ENCODE results near the gene WWP2. TPM values are rescaled to one million over a fixed set of nuclear protein-coding genes. Genes with fewer than 3 reads are reported as not detected.
A peak's percentile ranks its signal among the peaks of the same experiment; 100 is the strongest.
"Not testable (repeated sequence)": the region's sequence is repeated elsewhere in the genome, so short reads cannot be mapped to it uniquely, and the experiment has no call there.

The WWP2 gene
- 25.7 TPM for total RNA-seq

- no peak for FAIRE-seq
- DNase-seq (ENCODE audit: low spot score in 2 of 2) = peak; percentile 79 to 89
Measured at GRCh38 chr16:69761983-69762813, at the start of gene WWP2. Gene WWP2, plus strand, starts transcription at chr16:69762332. Its CDS starts 24,679 bp downstream, at chr16:69787011.

GRCh38 chr16:69712914-69713581, 49.1 kb upstream of the WWP2 start:
- FAIRE-seq = no peak
- DNase-seq (ENCODE audit: low spot score in 2 of 2) = no peak

GRCh38 chr16:69717066-69717465, 45.1 kb upstream of the WWP2 start:
- FAIRE-seq = no peak

GRCh38 chr16:69718111-69718764, 43.9 kb upstream of the WWP2 start:
- FAIRE-seq = no peak

More at GRCh38 chr16:69717066-69717465, 45.1 kb upstream of the WWP2 start:
- DNase-seq (ENCODE audit: low spot score in 2 of 2) = no peak

GRCh38 chr16:69720822-69721430, 41.2 kb upstream of the WWP2 start:
- FAIRE-seq = no peak
- DNase-seq (ENCODE audit: low spot score in 2 of 2) = no peak

More at GRCh38 chr16:69718111-69718764, 43.9 kb upstream of the WWP2 start:
- no peak for DNase-seq (ENCODE audit: low spot score in 2 of 2)

GRCh38 chr16:69721441-69721957, 40.6 kb upstream of the WWP2 start:
- FAIRE-seq (no peak), DNase-seq (ENCODE audit: low spot score in 2 of 2) (no peak)

DNA sequence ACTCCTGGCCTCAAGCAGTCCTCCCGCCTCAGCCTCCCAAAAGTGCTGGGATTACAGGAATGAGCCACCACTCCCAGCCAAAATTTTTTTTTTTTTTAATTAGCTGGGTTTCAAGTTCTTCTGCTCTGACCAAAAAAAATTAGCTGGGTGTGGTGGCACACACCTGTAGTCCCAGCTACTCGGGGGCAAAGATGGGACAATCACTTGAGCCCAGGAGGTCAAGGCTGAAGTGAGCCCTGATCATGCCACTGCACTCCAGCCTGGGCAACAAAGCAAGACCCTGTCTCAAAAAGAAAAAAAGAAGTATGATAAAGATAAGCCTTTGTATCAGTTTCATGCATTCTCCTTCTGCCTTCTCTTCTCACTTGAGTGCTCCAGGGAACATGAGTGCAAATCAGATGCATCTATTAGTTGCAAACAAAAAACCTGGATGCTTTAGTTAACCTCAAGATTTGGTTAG, 37.7 kb upstream of the WWP2 start:
- FAIRE-seq (no peak), DNase-seq (ENCODE audit: low spot score in 2 of 2) (no peak)

- no peak for FAIRE-seq
- no peak for DNase-seq (ENCODE audit: low spot score in 2 of 2)
Measured at GRCh38 chr16:69724981-69725479, 37.1 kb upstream of the WWP2 start.

DNA sequence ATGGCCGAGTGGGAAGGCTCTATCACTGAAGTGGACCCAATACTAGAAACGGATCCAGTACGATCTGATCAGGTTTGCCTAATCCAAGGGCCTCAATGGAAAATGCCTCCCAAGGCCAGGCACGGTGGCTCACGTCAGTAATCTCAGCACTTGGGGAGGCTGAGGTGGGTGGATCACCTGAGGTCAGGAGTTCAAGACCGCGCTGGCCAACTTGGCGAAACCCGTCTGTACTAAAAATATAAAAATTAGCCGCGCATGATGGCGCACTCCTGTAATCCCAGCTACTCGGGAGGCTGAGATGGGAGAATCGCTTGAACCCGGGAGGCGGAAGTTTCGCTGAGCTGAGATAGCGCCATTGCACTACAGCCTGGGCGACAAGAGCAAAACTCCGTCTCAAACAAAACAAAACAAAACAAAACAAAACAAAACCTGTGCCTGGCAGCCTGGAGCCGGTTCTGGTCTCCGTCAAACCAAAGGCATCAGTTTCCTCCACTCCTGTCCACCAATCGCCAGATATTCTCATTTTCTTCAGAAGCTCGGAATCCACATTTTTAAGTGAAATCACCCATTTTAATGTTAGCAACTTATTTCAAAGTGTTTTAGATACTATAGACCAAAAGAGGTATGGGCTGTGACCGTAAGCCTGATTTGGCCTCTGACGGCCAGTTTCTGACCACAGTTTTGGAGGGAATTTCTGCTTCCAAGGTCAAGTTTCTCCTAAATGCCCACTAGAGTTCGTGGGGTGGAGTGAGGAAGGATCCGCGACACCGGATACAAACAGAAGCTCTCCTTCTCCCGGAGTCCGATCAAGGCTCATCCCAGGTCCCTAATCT, 36.4 kb upstream of the WWP2 start:
- DNase-seq (ENCODE audit: low spot score in 2 of 2) (no peak), FAIRE-seq (no peak)

- FAIRE-seq = no peak
- peak; percentile 59 to 79 for DNase-seq (ENCODE audit: low spot score in 2 of 2)
Measured at GRCh38 chr16:69726313-69727060, 35.6 kb upstream of the WWP2 start, which contains the start of gene NQO1. Gene NQO1, minus strand, starts transcription at chr16:69726560. Its CDS starts 121 bp downstream, at chr16:69726439.

DNA sequence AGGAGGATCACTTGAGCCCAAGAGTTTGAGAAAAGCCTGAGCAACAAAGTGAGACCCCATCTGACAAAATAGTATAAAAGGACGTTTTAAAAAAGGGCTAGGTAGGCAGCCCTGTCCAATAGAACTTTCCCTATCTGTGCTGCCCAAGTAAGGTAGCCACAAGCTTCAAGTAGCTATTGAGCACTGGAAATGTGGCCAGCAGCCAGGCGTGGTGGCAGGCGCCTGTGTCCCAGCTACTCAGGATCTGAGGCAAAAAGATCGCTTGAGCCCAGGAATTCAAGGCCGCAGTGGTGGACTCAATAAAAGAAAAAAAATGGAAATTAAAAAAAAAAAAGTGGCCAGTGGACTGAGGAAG, 34.2 kb upstream of the WWP2 start:
- no peak for DNase-seq (ENCODE audit: low spot score in 2 of 2)
- no peak for FAIRE-seq

DNA sequence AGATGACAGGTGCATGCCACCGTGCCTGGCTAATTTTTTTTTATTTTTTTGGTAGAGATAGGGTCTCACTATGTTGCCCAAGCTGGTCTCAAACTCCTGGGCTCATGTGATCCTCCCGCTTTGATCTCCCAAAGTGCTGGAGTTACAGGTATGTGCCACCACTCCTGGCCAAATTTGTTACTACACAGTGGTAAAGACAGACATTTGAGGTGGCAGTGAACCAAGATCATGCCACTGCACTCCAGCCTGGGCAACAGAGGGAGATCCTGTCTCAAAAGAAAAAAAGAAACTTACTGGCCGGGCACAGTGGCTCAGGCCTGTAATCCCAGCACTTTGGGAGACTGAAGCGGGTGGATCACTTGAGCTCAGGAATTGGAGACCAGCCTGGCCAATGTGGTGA, 33.1 kb upstream of the WWP2 start:
- not testable (repeated sequence) for FAIRE-seq; DNase-seq (ENCODE audit: low spot score in 2 of 2)

DNA sequence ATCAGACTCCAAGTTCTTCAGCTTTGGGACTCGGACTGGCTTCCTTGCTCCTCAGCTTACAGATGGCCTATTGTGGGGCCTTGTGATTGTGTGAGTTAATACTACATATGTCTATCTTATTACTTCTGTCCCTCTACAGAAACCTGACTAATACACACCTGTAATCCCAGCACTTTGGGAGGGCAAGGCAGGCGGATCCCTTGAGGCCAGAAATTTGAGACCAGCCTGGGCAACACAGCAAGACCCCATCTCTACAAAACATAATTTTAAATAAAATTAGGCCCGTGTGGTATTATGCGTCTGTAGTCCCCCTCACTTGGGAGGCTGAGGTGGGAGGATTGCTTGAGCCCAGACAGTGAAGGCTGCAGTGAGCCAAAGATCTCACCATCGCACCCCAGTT, 30.9 kb upstream of the WWP2 start:
- FAIRE-seq; DNase-seq (ENCODE audit: low spot score in 2 of 2): not testable (repeated sequence)

- no peak for FAIRE-seq
- DNase-seq (ENCODE audit: low spot score in 2 of 2) = no peak
Measured at GRCh38 chr16:69732101-69732500, 30.0 kb upstream of the WWP2 start.

- DNase-seq (ENCODE audit: low spot score in 2 of 2) = peak in 1 of 2 donors; percentile 28
- FAIRE-seq = no peak
Measured at GRCh38 chr16:69741519-69741918, 20.6 kb upstream of the WWP2 start.

DNA sequence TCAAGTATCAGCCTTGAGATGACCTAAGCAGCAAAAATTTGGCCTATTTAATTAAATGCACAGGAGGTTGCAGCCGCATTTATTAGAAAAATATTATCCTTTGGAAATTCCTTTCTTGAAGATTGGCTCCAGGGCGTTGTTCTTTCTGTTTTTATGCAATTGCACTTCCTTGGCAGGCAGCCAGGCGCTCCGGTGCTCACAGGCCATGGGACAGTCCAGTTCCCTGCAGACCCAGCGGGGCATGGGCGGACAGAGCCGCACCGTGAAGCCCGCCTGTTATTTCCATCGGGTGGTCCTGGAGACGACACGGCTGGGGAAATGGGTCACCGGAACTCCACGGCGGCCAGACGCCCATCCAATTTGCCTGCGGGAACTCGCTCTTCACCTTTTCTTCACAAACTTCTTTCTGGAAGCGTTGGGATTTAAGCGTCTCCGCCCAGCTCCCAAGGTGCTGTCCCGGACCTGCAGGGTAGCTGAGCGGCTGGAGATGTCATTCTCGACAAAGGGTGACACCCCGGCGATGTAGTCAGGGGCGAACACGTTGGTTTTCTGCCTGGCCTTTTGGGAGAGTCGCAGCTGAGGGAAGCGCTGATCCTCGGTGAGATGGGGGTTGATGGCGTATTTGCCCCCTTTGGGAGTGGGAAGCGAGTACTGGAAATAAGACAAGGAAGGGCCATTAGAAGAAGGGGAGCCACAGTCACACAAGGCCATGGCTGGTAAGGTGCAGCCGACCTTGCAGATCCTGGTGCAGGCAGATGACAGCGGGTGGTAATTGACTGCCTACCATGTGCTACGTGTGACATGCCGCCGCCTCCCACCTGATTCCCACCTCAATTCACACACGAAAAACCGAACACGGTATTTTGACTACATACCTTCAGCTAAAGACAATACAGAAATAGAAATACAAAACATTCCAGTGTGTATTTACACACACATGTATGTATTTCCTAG, 19.9 kb upstream of the WWP2 start:
- FAIRE-seq = no peak
- peak in 1 of 2 donors; percentile 26 for DNase-seq (ENCODE audit: low spot score in 2 of 2)
